AML-193 (cell line): ENCODE measurements around the gene TCFL5.

Experiments used
- DNase-seq, 2 experiments: peaks; one replicate each; lab custom pipeline; 2025; lab: John Stamatoyannopoulos, UW

TCFL5 gene

GRCh38 chr20:62795023-62795761 is 66.4 kb downstream of the TCFL5 start:
- peak; percentile 26 to 33 for DNase-seq

GRCh38 chr20:62794007-62794724 is 67.5 kb downstream of the TCFL5 start:
- DNase-seq = peak; percentile 80 to 90

GRCh38 chr20:62793757-62794006 is 67.9 kb downstream of the TCFL5 start:
- no peak for DNase-seq

GRCh38 chr20:62792940-62793756 is 68.5 kb downstream of the TCFL5 start:
- no peak for DNase-seq

- DNase-seq = no peak
These were observed 69.3 kb downstream of the TCFL5 start for GRCh38 chr20:62792182-62792939.

- peak; percentile 84 to 91 for DNase-seq
These were observed 70.1 kb downstream of the TCFL5 start for GRCh38 chr20:62791301-62792181.
